ENCODE measurements around the gene CLPSL2.

DNA sequence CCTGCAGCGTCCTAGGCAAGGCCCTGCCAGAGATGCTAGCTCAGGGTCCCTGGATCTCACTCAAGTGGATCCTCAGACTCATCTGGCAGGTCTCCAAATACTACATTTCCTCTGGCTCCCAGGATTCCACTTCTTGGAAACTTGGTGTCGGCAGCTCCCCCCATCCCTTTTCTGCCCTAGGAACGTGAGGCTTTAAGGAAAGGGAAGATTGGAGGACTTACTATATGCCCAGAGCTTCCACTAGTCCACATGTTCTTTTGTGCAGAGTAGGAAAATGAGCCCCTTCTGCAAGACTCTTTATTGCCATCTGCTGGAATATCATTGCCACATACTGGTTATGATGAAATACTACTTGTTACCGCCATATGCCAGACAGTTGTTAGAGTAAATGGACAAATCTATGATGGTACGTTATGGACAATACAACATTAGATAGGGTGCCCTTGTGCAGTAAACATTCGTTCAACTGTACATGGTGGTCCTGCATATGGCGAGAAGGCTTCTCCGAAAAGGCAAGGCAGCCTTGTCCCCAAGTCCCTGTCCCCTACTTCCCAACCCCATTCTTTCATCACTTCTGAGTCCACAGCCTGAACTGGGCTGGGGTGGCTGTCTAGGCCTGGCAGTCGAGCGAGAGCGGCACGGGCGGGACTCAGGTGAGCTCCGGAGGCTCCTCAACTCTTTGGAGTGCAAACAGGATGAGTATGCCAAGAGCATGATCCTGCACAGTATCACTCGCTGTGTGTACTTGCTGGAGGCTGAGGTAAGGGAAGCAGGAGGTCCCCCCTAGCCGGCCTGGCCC, 38.8 kb upstream of the CLPSL2 start:
- TF ChIP-seq ZNF274 (IDR thresholded peaks at IDR 0.05; ENCODE audit: low read depth, low read length) (no peak), YY1 (IDR thresholded peaks at IDR 0.05; ENCODE audit: insufficient read depth, insufficient read length) (no peak)

All from NT2/D1 (cell line).